T-helper 2 cell (primary cell): ENCODE measurements around the gene SGK2.
"Not testable (repeated sequence)": the region's sequence is repeated elsewhere in the genome, so short reads cannot be mapped to it uniquely, and the experiment has no call there.

Experiments used
- DNase-seq, 5 experiments: peaks; one replicate each; pipeline versions ENCODE4 v3.0.0 to v3.0.0-alpha.2; 2012 to 2022

Gene SGK2

DNA sequence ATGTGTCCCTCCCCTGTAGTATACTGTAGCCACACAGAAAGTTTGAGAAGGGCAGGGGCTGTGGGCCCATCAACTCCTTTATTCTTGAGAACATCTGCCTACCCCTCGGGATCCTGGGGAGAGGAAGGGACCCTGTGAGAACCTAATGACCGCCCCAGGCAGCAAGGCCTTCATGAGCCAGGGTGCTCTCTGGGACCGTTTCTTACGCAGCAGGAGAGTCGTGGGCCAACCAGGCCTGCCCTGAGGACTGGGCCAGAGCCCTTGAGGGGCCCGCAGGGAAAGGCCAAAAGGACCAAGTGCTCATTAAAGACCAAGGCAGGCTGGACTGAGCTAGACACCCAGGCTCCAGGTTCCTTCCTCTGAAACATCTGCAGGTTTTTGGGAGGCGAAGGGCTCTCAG is 5.2 kb downstream of the SGK2 start:
- DNase-seq = no peak

DNA sequence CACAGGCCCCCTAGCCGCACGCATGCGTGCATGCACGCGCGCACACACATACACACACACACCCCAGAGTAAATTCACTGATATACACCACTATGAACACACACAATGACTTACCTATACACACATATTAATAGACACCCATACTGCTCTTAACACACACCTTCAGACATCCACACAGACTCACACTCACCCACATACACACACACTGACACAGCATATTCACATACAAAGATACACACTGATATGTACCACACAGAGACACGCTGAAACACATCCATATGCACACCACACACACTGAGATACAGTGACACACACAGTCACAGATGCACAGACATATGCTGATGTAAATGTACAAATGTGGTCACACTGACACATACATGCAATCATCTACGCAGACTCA is 5.6 kb downstream of the SGK2 start:
- no peak for DNase-seq

DNA sequence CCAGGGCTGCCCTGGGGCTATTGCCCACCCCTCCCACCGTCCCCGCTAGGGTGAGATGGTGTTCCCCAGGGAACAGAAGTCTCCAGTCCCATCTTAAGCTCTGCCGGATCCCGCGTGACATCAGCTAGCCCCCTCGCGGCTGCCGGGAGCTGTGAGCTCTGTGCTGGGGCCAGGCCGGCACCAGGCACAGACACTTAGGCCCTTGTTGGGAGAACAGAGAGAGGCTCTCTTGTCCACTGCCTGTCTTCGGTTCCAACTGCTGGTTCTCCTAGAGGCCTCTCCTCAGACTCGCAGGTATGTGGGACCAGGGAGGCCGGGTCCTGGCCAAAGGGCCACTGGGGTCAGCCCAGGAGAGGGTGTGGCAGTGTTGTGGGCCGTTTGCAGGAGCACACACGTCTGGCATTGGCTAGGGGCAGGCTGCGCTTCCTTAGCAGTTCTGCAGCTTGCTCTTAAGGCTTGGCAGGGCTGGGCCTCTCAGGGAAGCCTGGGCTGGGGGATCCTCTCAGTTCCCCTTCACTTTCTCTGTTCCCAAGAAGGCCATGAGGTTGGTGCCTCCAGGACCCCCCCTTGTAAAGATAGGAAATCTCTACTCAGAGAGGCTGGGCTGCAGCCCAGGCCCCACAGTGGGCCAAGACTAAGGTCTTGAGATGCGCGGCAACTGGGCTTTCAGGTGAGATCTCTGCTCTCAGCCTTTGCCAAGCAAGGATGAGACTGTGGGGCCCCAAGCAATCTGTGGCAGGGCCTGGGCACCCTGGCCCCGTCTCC is 6.3 kb downstream of the SGK2 start:
- no peak for DNase-seq

DNA sequence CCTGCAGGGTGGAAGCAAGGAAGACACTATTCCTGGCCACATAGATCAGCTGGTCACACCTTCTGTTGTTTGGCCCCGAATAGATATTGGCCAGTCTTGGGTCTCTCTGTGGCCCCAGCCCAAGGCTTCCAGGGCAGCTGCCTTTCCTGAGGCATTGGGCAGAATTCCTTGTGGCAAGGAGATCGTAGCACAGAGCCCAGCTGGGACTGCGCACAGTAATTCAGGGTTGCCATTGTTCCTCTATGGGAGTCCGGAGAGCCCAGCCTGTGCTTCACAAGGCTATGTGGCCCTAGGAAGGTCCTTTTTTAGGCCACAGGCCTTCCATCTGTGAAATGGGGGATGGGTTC is 6.9 kb downstream of the SGK2 start:
- no peak for DNase-seq

DNA sequence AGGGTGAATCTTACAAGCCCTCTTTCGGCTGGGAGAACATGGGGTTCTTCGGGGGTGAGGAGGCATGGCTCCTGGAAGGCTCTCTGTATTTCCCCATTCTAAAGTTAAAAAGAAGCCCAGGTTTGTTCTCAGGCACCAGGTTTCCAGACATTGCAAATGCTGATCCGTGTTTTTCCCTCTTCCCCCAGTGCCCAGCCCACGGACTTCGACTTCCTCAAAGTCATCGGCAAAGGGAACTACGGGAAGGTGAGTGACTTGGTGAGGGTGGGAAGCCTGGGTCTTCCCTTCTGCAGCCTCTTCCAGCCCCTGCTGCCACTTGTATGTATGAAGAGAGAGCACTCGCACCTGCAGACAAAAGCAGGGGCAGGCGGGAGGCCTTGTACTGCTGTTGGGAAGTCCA is 8.7 kb downstream of the SGK2 start:
- no peak for DNase-seq

DNA sequence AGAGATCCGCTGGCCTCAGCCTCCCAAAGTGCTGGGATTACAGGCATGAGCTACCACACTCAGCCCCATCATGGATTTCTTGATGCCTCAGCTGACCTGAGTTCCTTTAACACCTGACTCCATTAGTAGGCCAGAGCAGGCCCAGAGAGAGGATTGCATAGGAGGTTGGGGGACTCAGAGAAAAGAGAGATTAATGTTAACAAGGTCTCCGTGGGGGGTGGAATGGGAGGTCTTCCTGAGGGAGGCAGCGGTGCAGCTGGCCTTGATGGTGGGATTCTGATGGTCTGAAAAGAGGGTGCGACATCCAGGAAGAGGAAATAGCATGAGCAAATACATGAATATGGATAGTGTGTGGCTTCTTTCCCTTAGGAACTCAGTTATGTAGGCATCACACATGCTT is 9.9 kb downstream of the SGK2 start:
- no peak for DNase-seq

DNA sequence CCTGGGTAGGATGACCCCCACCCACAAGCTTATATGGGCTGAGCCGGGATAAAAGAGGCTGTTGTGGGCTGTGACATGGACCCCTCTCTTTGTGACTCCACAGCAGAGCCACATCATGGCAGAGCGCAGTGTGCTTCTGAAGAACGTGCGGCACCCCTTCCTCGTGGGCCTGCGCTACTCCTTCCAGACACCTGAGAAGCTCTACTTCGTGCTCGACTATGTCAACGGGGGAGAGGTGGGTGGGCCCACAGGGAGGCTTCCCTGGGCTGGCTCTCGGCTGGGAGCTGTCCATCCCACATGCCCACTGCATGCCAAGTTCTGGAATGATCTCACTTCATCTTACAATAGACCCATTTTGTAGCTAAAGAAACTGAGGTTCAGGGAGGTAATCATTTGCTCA is 10.5 kb downstream of the SGK2 start:
- DNase-seq = no peak

DNA sequence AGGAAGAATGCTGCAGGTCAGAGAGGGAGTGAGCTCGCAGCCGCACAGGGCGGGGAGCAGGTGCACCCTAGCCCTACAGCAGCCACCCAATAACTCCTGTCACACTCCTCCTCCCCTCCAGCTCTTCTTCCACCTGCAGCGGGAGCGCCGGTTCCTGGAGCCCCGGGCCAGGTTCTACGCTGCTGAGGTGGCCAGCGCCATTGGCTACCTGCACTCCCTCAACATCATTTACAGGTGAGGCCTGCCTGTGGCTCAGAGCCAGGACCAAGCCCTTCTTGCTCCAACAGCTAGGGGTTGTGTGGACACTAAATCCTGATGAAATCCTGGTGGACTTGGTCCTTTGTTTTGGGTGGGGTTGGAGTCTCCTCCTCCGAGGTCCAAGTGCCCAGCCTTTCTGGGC is 11.7 kb downstream of the SGK2 start:
- no peak for DNase-seq

DNA sequence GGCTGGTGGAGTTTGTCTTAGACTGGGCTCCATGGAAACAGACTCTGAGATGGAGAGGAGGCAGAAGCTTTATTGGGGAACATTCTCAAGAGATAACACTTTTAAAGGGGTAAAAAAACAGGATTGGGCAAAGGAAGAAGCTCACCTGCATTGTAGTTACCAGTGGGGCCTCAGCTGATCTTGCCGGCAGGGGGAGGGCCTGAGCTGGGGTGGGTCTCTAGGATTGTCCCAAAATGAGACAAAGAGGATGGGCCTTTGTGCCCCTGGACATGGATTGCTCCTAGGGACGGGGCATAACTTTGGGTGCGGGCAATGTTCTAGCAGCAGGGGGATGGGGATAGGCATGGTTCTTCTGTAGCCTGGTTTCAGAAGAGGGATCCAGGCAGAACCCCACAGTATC is 12.5 kb downstream of the SGK2 start:
- no peak for DNase-seq

DNA sequence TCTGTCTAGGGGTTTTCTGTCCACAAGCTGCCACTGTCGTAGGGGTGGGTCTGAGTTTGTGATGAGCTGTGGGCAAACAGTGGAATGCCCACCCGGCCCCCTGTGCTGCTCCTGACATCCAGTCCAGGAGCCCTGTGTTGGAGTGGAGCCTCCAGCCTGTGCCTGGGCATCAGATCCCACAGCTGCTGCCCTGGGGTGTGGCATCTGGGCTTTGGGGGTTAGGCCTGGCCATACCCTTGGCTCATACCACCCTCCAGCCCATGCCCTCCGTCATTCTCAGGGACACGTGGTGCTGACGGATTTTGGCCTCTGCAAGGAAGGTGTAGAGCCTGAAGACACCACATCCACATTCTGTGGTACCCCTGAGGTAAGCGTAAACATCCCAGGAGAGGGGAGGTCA is 12.9 kb downstream of the SGK2 start:
- no peak for DNase-seq

DNA sequence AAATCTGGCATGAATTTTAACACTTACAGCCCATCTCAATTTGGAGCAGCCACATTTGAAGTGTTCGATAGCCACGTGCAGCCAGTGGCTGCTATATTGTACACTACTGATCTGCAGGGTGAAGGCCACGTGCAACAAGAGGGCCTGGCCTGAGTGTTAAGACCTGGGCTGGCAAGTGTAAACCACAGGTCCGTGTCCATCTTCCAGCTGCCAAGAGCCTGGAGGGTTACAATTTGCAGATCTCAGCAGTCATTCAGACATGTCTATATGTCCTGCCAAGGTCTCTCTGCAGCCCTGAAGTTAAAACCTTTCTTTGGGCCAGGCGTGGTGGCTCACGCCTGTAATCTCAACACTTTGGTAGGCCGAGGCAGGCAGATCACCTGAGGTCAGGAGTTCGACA is 14.1 kb downstream of the SGK2 start:
- no peak for DNase-seq

DNA sequence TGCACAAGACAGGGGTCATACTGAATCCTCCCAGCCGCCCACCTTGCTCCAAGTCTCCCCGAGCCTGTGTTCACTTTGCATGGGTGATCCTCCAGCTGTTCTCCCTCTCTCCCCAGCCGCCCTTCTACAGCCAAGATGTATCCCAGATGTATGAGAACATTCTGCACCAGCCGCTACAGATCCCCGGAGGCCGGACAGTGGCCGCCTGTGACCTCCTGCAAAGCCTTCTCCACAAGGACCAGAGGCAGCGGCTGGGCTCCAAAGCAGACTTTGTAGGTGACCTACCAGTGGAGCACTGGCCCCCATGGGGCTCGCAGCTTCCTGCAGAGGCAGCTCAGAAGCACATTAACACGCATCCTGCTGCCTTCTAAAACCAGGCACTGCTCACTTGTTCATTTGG is 17.3 kb downstream of the SGK2 start:
- DNase-seq = no peak

DNA sequence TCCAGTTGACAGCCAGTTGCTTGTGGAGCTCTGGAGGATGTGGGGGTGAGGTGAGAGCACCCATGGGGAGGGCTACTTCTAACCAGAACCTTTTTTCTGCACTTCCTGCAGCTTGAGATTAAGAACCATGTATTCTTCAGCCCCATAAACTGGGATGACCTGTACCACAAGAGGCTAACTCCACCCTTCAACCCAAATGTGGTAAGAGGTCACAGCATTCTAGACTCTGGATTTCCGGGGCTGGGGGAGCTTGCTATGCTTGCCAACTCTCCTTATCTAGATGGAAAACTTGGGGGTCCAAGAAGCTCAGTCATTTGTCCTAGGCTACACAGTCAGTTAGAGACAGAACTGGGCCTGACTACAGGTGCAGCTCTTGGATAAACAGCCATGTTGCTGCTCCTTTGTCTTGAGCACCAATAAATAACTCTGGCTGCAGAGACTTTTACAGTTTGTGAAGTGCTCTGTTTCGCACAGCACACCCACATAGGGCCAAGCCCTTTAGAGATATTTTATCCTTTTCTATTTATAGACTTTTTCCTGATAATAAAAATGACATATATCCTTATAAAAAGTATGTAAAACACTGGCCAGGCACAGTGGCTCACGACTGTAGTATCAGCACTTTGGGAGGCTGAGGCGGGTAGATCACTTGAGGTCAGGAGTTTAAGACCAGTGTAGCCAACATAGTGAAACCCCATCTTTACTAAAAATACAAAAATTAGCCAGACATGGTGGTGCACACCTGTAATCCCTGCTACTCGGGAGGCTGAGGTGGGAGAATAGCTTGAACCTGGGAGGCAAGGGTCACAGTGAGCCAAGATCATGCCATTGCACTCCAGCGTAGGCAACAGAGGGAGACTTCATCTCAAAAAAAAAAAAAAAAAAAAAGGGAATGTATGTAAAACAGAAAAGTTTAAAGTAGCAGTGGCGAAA is 21.3 kb downstream of the SGK2 start:
- DNase-seq = no peak

DNA sequence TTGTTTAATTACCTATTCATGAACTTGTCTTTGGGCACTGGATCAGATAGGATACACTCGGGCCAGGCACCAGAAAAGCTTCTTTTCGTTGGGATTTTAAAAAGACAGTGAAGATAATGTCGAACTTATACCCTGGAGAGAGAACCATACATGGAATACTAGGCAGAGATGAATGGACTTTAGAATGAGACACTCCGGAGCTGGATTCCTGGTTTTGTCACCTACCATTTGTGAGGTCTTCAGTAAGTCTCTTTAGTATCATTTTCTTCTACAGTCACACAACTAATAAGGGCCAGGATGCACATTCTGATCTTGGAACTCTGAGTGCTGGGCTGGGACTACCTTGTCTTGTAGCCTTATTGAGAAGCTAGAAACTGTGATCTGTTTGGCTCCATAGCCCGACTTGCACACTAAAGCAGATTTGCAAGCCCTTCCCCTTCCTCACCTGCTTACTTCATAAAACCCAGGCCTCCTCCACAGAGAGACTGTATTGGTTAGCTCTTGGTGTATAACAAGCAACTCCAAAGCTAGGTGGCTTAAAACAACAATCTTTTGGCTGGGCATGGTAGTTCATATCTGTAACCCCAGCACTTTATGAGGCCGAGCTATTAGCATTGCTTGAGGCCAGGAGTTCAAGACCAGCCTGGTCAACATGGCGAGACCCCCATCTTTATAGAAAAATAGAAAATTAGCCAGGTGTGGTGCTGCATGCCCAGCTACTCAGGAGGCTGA is 24.5 kb downstream of the SGK2 start:
- no peak for DNase-seq

DNA sequence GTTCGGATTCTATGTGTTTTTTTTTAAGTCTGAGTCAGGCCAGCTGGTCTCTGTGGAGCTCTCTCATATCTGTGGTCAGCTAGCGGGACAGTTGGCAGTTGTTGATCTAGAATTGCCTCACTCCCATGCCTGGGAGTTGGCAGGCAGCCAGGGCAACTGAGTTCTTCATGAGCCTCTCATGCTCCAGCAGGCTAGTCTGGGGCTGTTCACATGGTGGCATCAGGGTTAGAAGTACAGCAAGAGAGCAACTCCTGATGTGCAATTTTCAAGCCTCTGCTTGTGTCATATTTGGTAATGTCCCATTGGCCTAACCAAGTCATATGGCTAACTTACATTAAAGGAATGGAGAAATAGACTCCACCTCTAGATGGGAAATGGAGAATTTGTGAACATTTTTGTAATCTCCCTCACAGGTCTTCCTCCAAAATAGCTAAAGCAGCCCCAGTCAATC is 25.2 kb downstream of the SGK2 start:
- DNase-seq = no peak

DNA sequence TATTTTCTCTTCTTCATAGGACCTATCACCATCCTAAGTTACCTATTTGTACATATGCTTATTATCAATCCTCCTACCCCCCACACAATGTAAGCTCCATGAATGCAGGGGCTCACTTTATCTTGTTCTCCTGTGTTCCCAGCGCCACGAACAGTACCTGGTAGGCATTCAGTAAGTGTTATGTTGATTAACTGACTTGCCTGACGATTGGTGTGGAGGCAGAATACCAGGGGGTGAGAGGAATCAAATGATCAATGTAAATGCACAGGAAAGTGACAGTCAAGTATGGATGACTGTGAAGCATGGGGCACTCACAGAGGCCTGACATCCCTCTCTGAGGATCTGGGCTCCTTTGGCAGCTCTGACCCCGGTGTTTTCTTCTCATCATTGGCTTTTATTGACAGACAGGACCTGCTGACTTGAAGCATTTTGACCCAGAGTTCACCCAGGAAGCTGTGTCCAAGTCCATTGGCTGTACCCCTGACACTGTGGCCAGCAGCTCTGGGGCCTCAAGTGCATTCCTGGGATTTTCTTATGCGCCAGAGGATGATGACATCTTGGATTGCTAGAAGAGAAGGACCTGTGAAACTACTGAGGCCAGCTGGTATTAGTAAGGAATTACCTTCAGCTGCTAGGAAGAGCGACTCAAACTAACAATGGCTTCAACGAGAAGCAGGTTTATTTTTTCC is 25.8 kb downstream of the SGK2 start:
- no peak for DNase-seq

DNA sequence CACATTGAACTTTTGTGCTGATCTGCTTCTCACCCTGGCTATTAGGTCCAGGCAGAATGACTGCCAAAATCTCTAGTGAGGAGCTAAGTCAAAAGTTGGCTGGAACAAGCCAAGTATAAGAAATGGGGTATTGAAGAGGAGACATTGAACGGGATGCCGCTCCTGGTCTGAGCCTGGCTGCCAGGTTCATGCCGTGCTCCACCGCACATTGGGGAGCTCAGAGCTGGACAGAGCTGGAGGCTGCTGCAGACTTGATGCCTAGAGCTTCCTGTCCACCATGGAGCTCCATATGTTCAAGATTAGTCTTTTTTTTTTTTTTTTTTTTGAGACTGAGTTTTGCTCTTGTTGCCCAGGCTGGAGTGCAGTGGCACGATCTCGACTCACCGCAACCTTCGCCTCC is 27.8 kb downstream of the SGK2 start:
- no peak for DNase-seq

DNA sequence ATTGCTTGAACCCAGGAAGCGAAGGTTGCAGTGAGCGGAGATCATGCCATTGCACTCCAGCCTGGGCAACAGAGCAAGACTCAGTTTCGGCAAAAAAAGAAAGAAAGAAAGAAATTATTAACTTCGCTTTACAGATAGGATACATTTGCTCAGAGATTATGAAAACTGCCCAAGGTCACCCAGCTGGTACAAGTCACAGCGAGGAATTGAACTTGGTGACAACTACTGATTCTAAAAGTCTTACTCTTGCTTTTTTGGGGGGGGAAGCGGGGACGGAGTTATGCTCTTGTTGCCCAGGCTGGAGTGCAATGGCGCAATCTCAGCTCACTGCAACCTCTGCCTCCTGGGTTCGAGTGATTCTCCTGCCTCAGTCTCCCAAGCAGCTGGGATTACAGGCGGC is 29.7 kb downstream of the SGK2 start:
- not testable (repeated sequence) for DNase-seq

DNA sequence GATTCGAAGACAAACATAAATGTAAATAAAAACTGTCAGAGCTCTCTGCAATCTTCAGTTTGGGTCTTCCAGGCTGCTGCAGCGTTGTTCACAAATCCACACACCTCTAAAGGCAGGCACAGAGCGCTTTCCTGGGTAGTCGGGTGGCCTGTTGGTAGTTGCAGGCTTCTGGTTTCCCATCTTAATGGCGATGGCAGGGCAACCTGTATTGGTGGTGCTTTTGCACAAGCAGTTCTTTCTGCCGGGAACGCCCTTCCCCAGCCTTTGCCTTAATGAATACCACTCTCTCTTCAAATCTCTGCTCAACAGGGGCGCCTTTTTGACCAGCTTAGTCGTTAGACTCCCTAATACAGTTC is 31.2 kb downstream of the SGK2 start:
- peak in 2 of 5 experiments; percentile 1 to 35 for DNase-seq

DNA sequence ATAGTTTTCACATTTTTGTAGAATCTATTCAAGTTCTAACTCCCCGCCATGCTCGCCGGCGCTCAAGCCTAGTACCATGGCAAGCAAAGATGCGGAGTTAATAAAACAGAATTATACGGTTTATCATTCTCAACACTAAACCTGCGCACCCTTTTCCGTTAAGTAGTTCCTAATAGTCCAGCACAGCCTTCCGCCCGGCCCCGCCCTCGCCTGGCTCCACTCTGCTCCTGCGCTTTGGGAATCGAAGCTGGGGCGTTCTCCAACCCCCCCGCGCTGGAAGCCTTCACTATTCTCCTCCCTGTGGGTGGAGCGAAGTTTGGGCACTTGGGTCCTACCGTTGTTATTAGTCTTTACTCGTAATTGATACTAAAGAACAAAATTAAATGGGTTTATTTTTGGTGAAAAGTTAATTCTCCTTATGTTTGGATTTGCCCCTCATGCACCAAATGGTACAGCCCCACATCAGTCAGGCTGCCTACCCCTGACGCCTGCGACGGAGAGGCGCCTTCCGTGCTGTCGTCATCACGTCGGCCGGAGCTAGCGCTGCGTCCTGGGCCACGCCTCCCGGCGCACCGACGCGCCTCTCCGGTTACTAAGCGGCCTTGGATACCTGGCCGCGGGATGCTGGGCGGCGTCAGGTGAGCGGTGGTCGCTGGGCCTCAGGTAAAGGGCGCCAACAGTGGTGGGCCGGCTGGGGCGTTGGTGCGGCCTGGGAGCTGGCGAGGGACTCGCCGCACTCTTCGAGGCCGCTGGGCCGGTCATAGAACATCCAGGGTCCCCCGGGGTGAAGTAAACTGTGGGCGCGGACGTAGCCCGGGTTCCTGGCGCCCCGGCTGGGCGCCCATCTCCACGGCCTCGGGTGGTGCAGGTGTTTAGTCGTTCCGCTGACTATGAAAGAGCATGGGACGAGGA is 31.8 kb downstream of the SGK2 start, which contains the start of gene IFT52:
TSS of gene IFT52 (plus strand) at position 546 of the 912 bp plus-strand sequence. CDS start 3,762 bp downstream, outside the sequence.
- peak; percentile 64 to 95 (median 81) for DNase-seq

DNA sequence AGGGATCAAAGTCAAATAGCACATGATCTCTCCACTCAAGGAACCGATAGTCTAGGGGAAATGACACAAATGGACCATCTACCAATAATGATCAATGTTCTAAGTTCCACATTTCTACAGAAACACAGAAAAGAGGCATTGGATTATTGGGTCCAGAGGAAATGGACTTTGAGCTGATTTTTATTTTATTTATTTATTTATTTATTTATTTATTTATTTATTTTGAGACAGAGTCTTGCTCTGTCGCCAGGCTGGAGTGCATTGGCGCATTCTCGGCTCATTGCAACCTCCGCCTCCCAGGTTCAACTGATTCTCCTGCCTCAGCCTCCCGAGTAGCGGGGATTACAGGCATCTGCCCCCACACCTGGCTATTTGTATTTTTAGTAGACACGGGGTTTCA is 43.1 kb downstream of the SGK2 start:
- DNase-seq = not testable (repeated sequence)

DNA sequence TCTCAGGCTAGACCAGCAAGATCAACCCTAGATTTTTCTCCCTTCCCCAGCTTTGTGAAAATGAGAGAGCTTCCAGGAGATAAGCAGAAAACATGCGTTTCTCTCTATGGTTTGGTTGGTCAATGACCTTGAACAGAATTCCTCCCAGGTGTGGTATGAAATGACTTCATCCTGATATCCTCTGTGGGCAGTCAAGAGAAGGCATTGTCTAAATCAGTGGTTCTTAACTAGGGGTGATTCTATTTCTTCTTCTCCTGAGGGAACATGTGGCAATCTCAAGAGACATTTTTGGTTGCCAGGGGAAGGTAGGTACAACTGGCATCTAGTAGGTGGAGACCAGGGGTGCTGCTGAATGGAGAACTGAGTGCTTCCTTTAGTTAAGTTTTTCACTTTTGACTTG is 44.3 kb downstream of the SGK2 start:
- no peak for DNase-seq
